Measurements from ENCODE around the gene MYRIP.

GRCh38 chr3:40124918-40125317, 315.5 kb downstream of the MYRIP start:
- TF ChIP-seq POLR2AphosphoS5 (IDR thresholded peaks at IDR 0.05; ENCODE audit: borderline replicate concordance, low read depth, low read length) (no peak), EZH2 (IDR thresholded peaks at IDR 0.05) (no peak)
